K562 treated with DMSO at 1 percent for 48 hours (cell line): ENCODE data around the gene PRKAR1B. TPM values are rescaled to one million over a fixed set of nuclear protein-coding genes. Genes with fewer than 3 reads are reported as not detected.

Experiments
- total RNA-seq: library from RNA; unstranded; fragments of 300-600 nt; gene quantifications from 2 replicates; pipeline ENCODE4 v1.2.3, GENCODE V29; 2022; ENCODE audit warnings: low replicate concordance; ENCODE audit errors: extremely low read depth

Gene PRKAR1B
- not detected in 2 replicates for total RNA-seq

DNA sequence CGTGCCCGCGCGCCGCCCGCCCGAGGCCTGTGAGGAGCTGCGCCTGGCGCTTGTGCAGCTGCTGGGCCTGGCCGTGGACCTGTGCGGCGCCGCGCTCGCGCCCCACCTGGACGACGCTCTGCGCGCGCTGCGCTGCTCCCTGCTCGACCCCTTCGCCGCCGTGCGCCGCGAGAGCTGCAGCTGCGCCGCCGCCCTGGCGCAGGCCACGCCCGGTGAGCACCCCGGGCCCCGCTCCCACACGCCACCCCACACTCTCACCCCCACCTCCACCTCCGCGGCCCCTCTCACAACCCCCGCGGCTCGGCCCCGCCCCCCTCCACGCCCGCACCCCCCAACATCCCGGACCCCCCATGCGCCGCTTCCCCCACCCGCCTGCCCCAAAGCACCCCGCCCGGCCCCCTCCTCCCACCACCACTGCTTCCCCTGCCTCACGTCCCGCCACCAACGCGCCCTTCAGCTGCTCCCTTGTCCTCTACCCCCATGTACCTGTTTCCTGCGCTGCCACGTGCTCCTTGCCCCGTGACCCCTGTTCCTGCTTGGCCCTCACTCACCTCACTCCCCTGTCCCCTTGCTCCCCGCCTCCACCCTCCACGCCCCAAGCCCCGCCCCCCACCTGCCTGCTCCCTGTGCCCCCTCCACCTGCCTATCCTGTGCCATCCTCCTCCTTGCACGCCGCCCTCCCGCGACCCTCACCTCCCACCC is at the start of gene PRKAR1B:
TSS of gene PRKAR1B (minus strand) at position 178 of the 702 bp plus-strand sequence. CDS start 15,776 bp downstream, outside the sequence.

GRCh38 chr7:726084-726853 is 812 bp downstream of the PRKAR1B start, which contains the start of gene DNAAF5:
TSS of gene DNAAF5 (plus strand) at chr7:726699. CDS start at chr7:726721, 22 bp downstream.

GRCh38 chr7:519484-520390 is 207.3 kb downstream of the PRKAR1B start, which contains the start of gene PDGFA:
TSS of gene PDGFA (minus strand) at chr7:519846. CDS start at chr7:519001, 845 bp downstream.

Other genes with a start within 250 kb of the PRKAR1B start
- gene PDGFA, start 207.4 kb downstream of the PRKAR1B start, total RNA-seq, result not detected in 2 replicates
- not detected in 2 replicates for gene DNAAF5, start 582 bp downstream of the PRKAR1B start, total RNA-seq
- not detected in 2 replicates for gene SUN1, start 105.2 kb upstream of the PRKAR1B start, total RNA-seq
- gene GET4, start 149.3 kb upstream of the PRKAR1B start, total RNA-seq, result not detected in 2 replicates
- gene ADAP1, start 227.4 kb upstream of the PRKAR1B start, total RNA-seq, result not detected in 2 replicates
- not detected in 2 replicates for gene COX19, start 248.3 kb upstream of the PRKAR1B start, total RNA-seq